Stimulated activated CD8-positive, alpha-beta memory T cell treated with anti-CD3 and anti-CD28 coated beads, Interleukin-12 subunit alpha, Interleukin-12 subunit beta, amount 100 ng/mL, for 24 hours (primary cell): ENCODE results near the gene LRCOL1.

ENCODE experiments used
- DNase-seq: peaks from one replicate; pipeline ENCODE4 v3.0.0-alpha.2; 2020; ENCODE audit errors: extremely low read depth

The LRCOL1 gene

GRCh38 chr12:132610051-132610759, at the start of gene LRCOL1:
LRCOL1 (minus strand) TSS chr12:132610582; CDS start chr12:132606251, 4,331 bp downstream.
- DNase-seq = no peak

- no peak for DNase-seq
Measured at GRCh38 chr12:132660052-132660451, 49.7 kb upstream of the LRCOL1 start.

GRCh38 chr12:132659146-132659545, 48.8 kb upstream of the LRCOL1 start:
- no peak for DNase-seq

- no peak for DNase-seq
Measured at GRCh38 chr12:132658149-132658894, 47.9 kb upstream of the LRCOL1 start.

GRCh38 chr12:132657004-132657727, 46.8 kb upstream of the LRCOL1 start:
- DNase-seq = no peak

GRCh38 chr12:132653567-132654290, 43.3 kb upstream of the LRCOL1 start:
- no peak for DNase-seq

- DNase-seq = no peak
Measured at GRCh38 chr12:132651444-132652100, 41.2 kb upstream of the LRCOL1 start.

- no peak for DNase-seq
Measured at GRCh38 chr12:132649226-132649945, 39.0 kb upstream of the LRCOL1 start.

GRCh38 chr12:132648616-132649225, 38.3 kb upstream of the LRCOL1 start:
- no peak for DNase-seq

GRCh38 chr12:132647858-132648257, 37.5 kb upstream of the LRCOL1 start:
- DNase-seq = no peak

- no peak for DNase-seq
Measured at GRCh38 chr12:132646850-132647249, 36.5 kb upstream of the LRCOL1 start.

GRCh38 chr12:132642846-132643835, 32.8 kb upstream of the LRCOL1 start:
- no peak for DNase-seq

GRCh38 chr12:132641811-132642650, 31.6 kb upstream of the LRCOL1 start:
- DNase-seq = no peak

GRCh38 chr12:132640936-132641335, 30.6 kb upstream of the LRCOL1 start:
- no peak for DNase-seq

GRCh38 chr12:132639956-132640520, 29.7 kb upstream of the LRCOL1 start:
- no peak for DNase-seq

GRCh38 chr12:132638541-132639408, 28.4 kb upstream of the LRCOL1 start:
- DNase-seq = no peak

GRCh38 chr12:132637811-132638210, 27.4 kb upstream of the LRCOL1 start:
- no peak for DNase-seq
